Measurements from ENCODE around the gene ARL9.
"Not testable (repeated sequence)": the region's sequence is repeated elsewhere in the genome, so short reads cannot be mapped to it uniquely, and the experiment has no call there.

ARL9 gene

DNA sequence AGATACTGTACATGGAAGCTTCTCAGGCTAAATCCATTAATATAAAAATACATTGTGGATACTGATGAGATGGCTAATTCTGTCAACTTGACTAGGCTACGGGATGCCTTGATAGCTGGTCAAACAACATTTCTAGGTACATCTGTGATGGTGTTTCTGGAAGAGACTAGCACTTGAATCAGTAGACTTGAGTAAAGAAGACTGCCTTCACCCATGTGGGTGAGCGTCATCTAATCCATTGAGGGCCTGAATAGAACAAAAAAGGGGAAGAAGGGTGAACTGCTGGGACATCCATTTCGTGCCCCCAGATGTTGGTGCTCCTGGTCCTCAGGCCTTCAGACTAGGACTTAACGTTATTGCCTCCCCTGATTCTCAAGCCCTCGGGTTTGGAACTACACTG lies 41.9 kb upstream of the ARL9 start:
- Histone ChIP-seq H2AFZ (ENCODE audit: low read length) (no peak overlapping the region), H3K4me2 (ENCODE audit: low read depth, low read length, poor library complexity, severe bottlenecking) (peak overlapping the region; percentile 86), H3K36me3 (ENCODE audit: insufficient read depth, low read length) (peaks cover 41% of the 10 kb centered on the region), H3K4me1 (ENCODE audit: insufficient read depth, low read length, poor library complexity, severe bottlenecking) (peaks cover 26% of the 10 kb centered on the region), H3F3A (ENCODE audit: low read depth) (no peaks in the 10 kb centered on the region), H3K9me2 (replicated peaks; ENCODE audit: low read depth, low read length) (no peaks in the 10 kb centered on the region), H3K9me3 (ENCODE audit: insufficient read depth, low read depth, low read length) (no peaks in the 10 kb centered on the region), H3K9ac (ENCODE audit: low read depth, low read length, poor library complexity, severe bottlenecking) (no peak overlapping the region), H3K4me3 (ENCODE audit: low read length, poor library complexity, severe bottlenecking) (no peak overlapping the region), H3K79me2 (ENCODE audit: insufficient read depth, low read length) (peaks cover 44% of the 10 kb centered on the region), H4K20me1 (ENCODE audit: insufficient read depth, low read length, poor library complexity, severe bottlenecking) (peaks cover 17% of the 10 kb centered on the region), H3K27me3 (ENCODE audit: insufficient read depth, low read length, poor library complexity, severe bottlenecking) (no peaks in the 10 kb centered on the region)
- TF ChIP-seq, protein P1, sequence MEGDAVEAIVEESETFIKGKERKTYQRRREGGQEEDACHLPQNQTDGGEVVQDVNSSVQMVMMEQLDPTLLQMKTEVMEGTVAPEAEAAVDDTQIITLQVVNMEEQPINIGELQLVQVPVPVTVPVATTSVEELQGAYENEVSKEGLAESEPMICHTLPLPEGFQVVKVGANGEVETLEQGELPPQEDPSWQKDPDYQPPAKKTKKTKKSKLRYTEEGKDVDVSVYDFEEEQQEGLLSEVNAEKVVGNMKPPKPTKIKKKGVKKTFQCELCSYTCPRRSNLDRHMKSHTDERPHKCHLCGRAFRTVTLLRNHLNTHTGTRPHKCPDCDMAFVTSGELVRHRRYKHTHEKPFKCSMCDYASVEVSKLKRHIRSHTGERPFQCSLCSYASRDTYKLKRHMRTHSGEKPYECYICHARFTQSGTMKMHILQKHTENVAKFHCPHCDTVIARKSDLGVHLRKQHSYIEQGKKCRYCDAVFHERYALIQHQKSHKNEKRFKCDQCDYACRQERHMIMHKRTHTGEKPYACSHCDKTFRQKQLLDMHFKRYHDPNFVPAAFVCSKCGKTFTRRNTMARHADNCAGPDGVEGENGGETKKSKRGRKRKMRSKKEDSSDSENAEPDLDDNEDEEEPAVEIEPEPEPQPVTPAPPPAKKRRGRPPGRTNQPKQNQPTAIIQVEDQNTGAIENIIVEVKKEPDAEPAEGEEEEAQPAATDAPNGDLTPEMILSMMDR (conservative IDR thresholded peaks at IDR 0.05; ENCODE audit: low read length): no peak
- TF ChIP-seq EZH2phosphoT487 (IDR thresholded peaks at IDR 0.05; ENCODE audit: borderline replicate concordance): no peak

DNA sequence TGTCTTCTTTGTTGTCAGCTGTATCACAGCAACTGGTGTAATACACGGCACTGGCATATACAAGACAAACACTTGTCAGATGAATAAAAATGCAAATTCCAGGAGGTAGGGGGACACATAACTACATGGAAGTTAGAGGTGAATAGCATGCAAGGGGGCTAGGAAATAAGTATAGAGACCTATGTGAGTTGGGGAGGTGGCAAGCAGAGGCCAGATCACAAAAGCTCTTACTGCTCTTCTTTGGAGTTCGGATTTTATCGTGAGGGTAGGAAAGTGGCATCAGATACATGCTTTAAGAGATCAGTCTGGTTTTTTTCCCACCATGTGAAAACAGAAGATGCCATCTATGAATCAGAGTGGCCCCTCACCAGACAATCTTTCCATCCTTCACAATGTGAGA lies 41.0 kb upstream of the ARL9 start:
- Histone ChIP-seq H4K20me1 (ENCODE audit: insufficient read depth, low read length, poor library complexity, severe bottlenecking) (peaks cover 26% of the 10 kb centered on the region), H2AFZ (ENCODE audit: low read length) (no peak overlapping the region), H3K27me3 (ENCODE audit: insufficient read depth, low read length, poor library complexity, severe bottlenecking) (no peaks in the 10 kb centered on the region), H3K36me3 (ENCODE audit: insufficient read depth, low read length) (peaks cover 32% of the 10 kb centered on the region), H3K4me2 (ENCODE audit: low read depth, low read length, poor library complexity, severe bottlenecking) (peak overlapping the region; percentile 86), H3F3A (ENCODE audit: low read depth) (no peaks in the 10 kb centered on the region), H3K9me3 (ENCODE audit: insufficient read depth, low read depth, low read length) (no peaks in the 10 kb centered on the region), H3K4me3 (ENCODE audit: low read length, poor library complexity, severe bottlenecking) (peak overlapping the region; percentile 79), H3K79me2 (ENCODE audit: insufficient read depth, low read length) (peaks cover 52% of the 10 kb centered on the region), H3K4me1 (ENCODE audit: insufficient read depth, low read length, poor library complexity, severe bottlenecking) (peaks cover 35% of the 10 kb centered on the region), H3K9ac (ENCODE audit: low read depth, low read length, poor library complexity, severe bottlenecking) (peak overlapping the region; percentile 88), H3K9me2 (replicated peaks; ENCODE audit: low read depth, low read length) (no peaks in the 10 kb centered on the region)
- no peak for TF ChIP-seq EZH2phosphoT487 (IDR thresholded peaks at IDR 0.05; ENCODE audit: borderline replicate concordance)
- TF ChIP-seq, protein P1 (conservative IDR thresholded peaks at IDR 0.05; ENCODE audit: low read length): no peak

- Histone ChIP-seq H3K9ac (ENCODE audit: low read depth, low read length, poor library complexity, severe bottlenecking) (peak overlapping the region; percentile 88), H3K79me2 (ENCODE audit: insufficient read depth, low read length) (peaks cover 64% of the 10 kb centered on the region), H3K9me3 (ENCODE audit: insufficient read depth, low read depth, low read length) (no peaks in the 10 kb centered on the region), H3K27me3 (ENCODE audit: insufficient read depth, low read length, poor library complexity, severe bottlenecking) (no peaks in the 10 kb centered on the region), H3K4me2 (ENCODE audit: low read depth, low read length, poor library complexity, severe bottlenecking) (peak overlapping the region; percentile 86), H3K36me3 (ENCODE audit: insufficient read depth, low read length) (peaks cover 22% of the 10 kb centered on the region; the same call in 1 of the 2 replicates), H3K4me1 (ENCODE audit: insufficient read depth, low read length, poor library complexity, severe bottlenecking) (peaks cover 43% of the 10 kb centered on the region), H3F3A (ENCODE audit: low read depth) (no peaks in the 10 kb centered on the region), H4K20me1 (ENCODE audit: insufficient read depth, low read length, poor library complexity, severe bottlenecking) (peaks cover 37% of the 10 kb centered on the region), H2AFZ (ENCODE audit: low read length) (no peak overlapping the region), H3K9me2 (replicated peaks; ENCODE audit: low read depth, low read length) (no peaks in the 10 kb centered on the region), H3K4me3 (ENCODE audit: low read length, poor library complexity, severe bottlenecking) (peak overlapping the region; percentile 79)
- TF ChIP-seq, protein P1 (conservative IDR thresholded peaks at IDR 0.05; ENCODE audit: low read length): no peak
- TF ChIP-seq EZH2phosphoT487 (IDR thresholded peaks at IDR 0.05; ENCODE audit: borderline replicate concordance): no peak
These were observed 39.8 kb upstream of the ARL9 start for GRCh38 chr4:56465599-56466295.

- H4K20me1 ChIP-seq (ENCODE audit: insufficient read depth, low read length, poor library complexity, severe bottlenecking): peaks cover 37% of the 10 kb centered on the region
- not testable (repeated sequence) for H2AFZ ChIP-seq (ENCODE audit: low read length)
- H3K79me2 ChIP-seq (ENCODE audit: insufficient read depth, low read length): peaks cover 70% of the 10 kb centered on the region
These were observed 39.3 kb upstream of the ARL9 start for GRCh38 chr4:56466296-56466761.

More at GRCh38 chr4:56466296-56466761, 39.3 kb upstream of the ARL9 start:
- not testable (repeated sequence) for H3K9me2 ChIP-seq (replicated peaks; ENCODE audit: low read depth, low read length); H3K9me3 ChIP-seq (ENCODE audit: insufficient read depth, low read depth, low read length); H3F3A ChIP-seq (ENCODE audit: low read depth); H3K27me3 ChIP-seq (ENCODE audit: insufficient read depth, low read length, poor library complexity, severe bottlenecking)
- Histone ChIP-seq H3K9ac (ENCODE audit: low read depth, low read length, poor library complexity, severe bottlenecking) (peak overlapping the region; percentile 88), H3K4me2 (ENCODE audit: low read depth, low read length, poor library complexity, severe bottlenecking) (peak overlapping the region; percentile 86), H3K36me3 (ENCODE audit: insufficient read depth, low read length) (peaks cover 22% of the 10 kb centered on the region), H3K4me3 (ENCODE audit: low read length, poor library complexity, severe bottlenecking) (peak overlapping the region; percentile 79), H3K4me1 (ENCODE audit: insufficient read depth, low read length, poor library complexity, severe bottlenecking) (peaks cover 47% of the 10 kb centered on the region)

Data from Loucy (cell line).